H7 (cell line): Measurements from ENCODE around the gene ADARB2. TPM values are rescaled to one million over a fixed set of nuclear protein-coding genes. Genes with fewer than 3 reads are reported as not detected.
"Not testable (repeated sequence)": the region's sequence is repeated elsewhere in the genome, so short reads cannot be mapped to it uniquely, and the experiment has no call there.

Experiments used
- DNase-seq: peaks from one replicate; pipeline ENCODE4 v3.0.0; 2012
- H3K27me3 ChIP-seq: 2 replicates; pipeline ENCODE4 v1.6.0; 2011; ENCODE audit warnings: mild to moderate bottlenecking, low read length; ENCODE audit not compliant: control insufficient read depth, insufficient read depth
- H3K36me3 ChIP-seq: replicated peaks from 2 replicates; pipeline ENCODE4 v1.5.1; 2011; ENCODE audit warnings: low read length; ENCODE audit not compliant: control insufficient read depth, insufficient read depth
- H3K4me3 ChIP-seq: 2 replicates; pipeline ENCODE4 v1.5.1; 2011; ENCODE audit warnings: low read depth, mild to moderate bottlenecking, control low read depth, low read length, moderate library complexity; ENCODE audit not compliant: insufficient read depth
- total RNA-seq: library from RNA; depleted of rRNA; stranded (reverse); fragments of >200 nt; shearing (Covaris generic); gene quantifications from 2 replicates; pipeline ENCODE4 v1.2.3, GENCODE V29; 2014

The ADARB2 gene
- total RNA-seq, 1 experiment from 2014 or later = 1.5 TPM

DNA sequence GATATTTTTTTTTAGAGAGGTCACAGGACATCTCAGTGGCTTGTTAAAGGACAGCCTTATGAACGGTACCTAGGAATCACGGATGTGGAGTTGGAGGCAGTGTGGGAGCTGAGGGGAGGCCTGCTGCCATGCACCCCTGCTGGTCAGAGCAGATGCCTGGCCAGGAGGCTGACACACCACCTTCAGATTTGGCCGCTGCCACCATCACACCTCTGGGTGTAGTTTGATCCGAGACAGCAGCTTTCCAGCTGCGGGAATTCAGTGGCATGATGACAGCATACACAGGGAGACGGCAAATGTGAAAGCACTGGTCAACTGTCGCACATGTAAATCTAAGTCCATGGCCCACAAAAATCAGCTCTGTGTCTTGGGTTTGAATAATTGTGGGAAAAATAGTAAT is 285.4 kb downstream of the ADARB2 start:
- no peak for DNase-seq
- Histone ChIP-seq H3K27me3 (no peaks in the 10 kb centered on the region), H3K4me3 (no peak overlapping the region), H3K36me3 (no peaks in the 10 kb centered on the region)

DNA sequence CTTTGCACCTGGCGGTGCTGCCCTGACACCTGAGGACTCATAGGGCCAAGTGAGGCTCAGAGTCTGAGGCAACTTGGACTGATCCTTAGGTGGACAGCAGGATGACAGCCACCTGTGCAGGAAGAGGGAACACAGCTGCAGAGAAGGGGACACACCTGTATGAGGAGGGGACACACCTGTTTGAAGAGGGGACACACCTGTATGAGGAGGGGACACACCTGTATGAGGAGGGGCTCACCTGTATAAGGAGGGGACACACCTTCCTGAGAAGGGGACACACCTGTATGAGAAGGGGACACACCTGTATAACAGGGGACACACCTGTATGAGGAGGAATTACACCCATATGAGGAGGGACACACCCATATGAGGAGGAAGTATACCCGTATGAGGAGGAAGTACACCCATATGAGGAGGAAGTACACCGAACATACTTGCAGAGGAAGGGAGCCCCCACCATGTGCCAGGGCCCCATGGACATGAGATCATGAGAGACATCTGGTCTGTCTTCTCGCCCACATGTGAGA is 285.9 kb downstream of the ADARB2 start:
- Histone ChIP-seq H3K4me3 (no peak overlapping the region), H3K36me3 (no peaks in the 10 kb centered on the region), H3K27me3 (no peaks in the 10 kb centered on the region)
- no peak for DNase-seq

DNA sequence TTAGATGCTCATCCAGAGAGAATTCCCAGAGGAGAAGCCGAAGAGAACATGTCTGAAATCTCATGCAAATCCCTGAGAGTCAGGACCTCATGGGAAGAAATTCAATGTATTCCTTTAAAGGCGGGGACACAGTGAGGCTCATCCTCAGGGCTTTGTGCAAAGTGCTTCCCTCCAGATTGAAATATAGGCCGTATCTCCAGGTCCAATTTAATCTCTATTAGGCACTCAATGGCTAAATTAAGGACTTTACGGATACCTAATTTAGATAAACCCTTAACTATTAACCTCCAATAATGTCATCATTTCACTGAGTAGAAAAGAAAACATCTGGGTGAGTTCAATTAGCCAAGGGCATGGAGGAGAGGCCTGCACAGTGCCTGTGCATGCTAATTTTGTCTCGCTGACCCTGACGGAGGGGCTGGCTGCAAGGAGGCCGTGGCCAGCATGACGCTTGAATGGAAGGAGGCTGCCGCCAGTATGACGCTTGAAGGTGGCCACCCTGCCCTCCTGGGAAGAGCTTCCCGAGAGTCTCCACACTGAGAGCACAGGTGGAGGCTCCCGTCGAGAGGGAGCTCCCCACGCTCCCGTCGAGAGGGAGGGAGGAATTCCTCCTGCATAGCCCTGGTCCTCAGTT is 287.6 kb downstream of the ADARB2 start:
- no peaks in the 10 kb centered on the region for H3K27me3 ChIP-seq
- no peak overlapping the region for H3K4me3 ChIP-seq
- no peak for DNase-seq
- no peaks in the 10 kb centered on the region for H3K36me3 ChIP-seq

DNA sequence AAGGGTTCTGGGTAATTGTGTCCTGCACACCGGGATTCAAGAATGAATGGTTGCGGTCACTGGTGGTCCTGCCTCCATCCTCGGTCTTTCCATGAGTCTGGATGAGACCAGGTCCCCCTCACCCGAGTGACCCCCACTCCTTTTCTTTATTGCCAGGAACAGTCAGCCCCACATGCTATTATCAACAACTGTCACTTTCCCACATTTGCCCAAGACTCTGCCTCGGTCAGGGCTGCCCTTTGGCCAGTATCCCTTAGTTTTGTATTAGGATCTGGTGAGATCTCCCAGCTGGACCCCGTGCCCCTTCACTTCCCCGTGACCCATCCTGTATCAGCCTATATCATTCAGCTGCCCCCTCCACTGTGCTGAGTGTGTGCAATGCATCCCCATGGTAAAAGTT is 288.3 kb downstream of the ADARB2 start:
- H3K27me3 ChIP-seq = no peaks in the 10 kb centered on the region

DNA sequence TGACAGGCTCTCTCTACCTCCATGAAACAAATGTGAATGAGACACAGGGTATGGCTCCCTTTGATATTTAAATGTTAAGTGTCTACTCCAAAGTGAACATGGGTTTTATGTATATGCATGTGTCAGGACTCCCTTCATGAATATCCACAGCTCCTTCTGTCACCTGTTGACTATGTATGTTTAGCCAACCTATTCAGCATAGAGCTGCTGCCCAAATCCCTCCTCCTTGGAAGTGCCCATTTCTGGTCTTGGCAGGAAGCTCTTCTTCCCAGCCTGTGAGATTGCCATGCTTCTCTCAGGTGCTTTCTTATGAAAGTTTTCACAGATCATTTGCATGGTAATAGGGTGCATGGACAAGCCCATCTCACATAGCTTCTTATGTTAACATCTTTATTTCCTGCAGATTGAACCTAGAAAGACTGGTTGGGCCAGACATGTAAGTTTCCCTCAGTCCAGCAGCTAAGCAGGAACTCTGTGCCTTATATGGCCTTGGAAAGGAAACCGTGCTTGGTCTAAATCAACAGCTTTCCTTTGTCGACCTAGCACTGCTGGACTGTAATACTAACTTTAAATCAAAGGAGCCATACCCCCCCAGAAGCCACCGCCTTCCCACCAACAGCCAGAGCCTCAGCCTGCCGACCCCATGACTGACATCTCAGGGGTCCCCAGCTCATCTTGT is 288.9 kb downstream of the ADARB2 start:
- DNase-seq = no peak
- no peaks in the 10 kb centered on the region for H3K27me3 ChIP-seq
- H3K36me3 ChIP-seq = no peaks in the 10 kb centered on the region
- no peak overlapping the region for H3K4me3 ChIP-seq

More for the DNA sequence above, 288.3 kb downstream of the ADARB2 start:
- no peak overlapping the region for H3K4me3 ChIP-seq
- H3K36me3 ChIP-seq = no peaks in the 10 kb centered on the region
- no peak for DNase-seq

DNA sequence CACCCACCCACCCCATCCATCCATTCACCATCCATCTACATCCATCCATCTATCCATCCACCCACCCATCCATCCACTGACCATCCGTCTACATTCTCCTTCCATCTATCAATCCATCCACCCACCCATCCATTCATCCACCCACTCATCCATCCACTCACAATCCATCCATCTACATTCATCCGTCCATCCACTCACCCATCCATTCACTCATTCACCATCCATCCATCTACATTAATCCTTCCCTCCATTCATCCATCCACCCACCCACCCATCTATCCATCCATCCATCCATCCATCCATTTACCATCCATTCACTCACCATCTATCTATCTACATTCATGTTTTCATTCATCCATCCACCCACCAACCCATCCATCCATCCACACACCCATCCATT is 292.5 kb downstream of the ADARB2 start:
- Histone ChIP-seq H3K27me3 (no peaks in the 10 kb centered on the region), H3K36me3 (no peaks in the 10 kb centered on the region), H3K4me3 (no peak overlapping the region)
- DNase-seq = no peak

DNA sequence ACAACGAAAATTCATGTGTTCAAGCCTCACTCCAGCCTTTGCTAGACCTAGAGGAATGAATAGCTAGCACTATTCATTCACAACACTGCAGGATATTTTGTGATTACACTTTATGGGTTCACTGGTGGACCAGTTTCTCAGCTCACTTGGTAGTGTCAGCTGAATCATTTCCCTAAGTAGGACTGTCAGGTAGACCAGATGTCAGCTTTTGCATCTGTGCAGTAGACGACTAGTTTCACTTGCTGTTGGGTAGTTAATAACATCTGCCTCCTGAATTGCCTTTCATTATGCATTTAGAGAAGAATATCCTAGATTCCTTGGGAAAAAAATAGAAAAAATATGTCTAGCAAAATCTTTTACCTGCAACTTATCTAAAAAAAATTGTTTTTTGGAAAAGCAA is 296.4 kb downstream of the ADARB2 start:
- no peak for DNase-seq
- no peaks in the 10 kb centered on the region for H3K27me3 ChIP-seq
- no peaks in the 10 kb centered on the region for H3K36me3 ChIP-seq
- H3K4me3 ChIP-seq = no peak overlapping the region

DNA sequence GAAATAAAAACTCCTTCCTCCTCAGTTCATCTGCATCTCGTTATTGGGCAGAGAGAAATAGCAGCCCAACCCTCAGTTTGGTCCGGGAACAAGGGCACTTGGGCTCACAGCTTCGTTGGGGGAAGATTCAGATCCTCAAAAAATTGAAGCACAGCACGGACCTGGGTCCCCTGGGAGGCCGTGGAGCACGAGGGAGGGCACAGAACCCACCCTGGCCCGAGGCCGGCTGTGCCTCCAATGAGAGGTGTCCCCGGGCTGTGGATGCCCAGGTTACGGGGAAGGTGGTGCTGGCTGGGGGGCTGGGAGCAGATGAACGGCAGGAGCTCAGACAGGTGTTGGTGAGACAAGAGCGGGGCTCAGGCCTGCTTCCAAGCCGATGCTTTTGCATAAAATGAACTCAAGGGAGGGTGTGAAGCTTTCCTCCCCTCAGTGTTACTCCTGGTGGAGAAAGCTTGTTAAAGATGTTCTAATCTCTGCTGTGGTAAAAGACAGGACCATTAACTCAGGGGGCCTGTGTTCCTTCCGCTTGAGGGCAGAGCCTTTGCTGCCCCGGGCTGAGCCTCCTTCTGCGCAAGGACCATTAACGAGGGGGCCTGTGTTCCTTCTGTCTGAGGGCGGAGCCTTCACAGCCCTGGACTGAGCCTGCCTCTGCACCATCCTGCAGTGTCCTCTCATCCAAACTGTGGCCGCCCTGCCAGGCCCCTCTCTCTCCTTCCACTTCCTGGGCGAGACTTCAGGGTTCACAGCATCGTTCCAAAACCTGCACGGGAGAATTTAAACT is 302.2 kb downstream of the ADARB2 start:
- Histone ChIP-seq H3K4me3 (no peak overlapping the region), H3K36me3 (no peaks in the 10 kb centered on the region), H3K27me3 (no peaks in the 10 kb centered on the region)
- DNase-seq = peak; percentile 52

DNA sequence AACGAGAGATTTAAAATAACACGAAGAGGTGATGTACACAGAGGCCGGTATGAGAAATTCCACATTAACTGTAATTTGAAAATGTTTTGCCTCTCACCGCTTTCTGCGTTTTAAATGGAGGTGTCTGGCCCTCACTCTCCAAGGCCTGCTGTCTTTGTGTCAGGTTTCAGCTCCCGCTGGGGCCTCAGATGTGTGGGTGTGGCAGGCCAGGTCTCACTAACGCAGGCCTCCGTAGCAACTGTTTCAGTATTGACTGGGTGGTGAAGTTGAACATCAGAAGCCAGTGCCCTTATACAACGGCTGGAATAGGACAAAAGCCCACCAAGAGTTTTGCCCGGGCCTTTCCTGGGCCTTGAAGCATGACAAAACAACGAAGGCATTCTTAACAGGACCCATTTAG is 303.1 kb downstream of the ADARB2 start:
- peak; percentile 66 for DNase-seq
- H3K27me3 ChIP-seq = no peaks in the 10 kb centered on the region
- no peak overlapping the region for H3K4me3 ChIP-seq
- H3K36me3 ChIP-seq = no peaks in the 10 kb centered on the region

DNA sequence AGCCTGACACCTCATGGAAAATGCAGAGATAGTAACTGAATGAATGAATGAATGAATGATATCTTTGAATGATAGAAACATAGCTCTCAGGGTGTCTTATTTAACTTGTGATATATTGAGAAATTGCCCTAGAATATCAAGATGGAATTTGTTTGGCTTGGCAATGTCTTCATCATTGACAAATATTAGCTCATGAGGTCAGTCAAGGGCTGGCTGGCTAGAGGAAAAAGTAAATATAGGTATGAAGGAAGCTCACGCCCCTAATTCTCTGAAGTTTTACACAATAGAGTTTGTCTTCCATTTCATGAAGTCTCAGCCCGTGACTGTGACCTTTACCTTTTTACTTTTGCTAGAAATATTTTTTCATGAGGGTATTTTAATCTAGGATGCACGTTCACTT is 305.2 kb downstream of the ADARB2 start:
- Histone ChIP-seq H3K27me3 (no peaks in the 10 kb centered on the region), H3K36me3 (no peaks in the 10 kb centered on the region), H3K4me3 (no peak overlapping the region)
- DNase-seq = no peak

DNA sequence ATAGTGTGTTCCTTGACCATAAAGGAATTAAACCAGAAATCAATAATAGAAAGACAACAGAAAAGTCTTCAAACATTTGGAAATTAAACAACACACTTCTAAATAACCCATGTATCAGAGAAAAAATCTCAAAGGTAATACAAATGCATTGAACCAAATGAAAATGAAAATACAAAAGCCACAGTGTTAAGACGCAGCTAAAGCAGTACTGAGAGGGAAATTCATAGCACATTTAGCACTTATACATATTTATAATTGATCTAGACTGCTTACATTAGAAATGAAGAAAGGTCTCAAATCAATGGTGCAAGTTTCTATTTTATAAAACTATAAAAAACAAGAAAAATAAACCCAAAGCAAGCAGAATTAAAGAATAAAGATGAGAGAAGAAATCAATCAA is 306.1 kb downstream of the ADARB2 start:
- H3K27me3 ChIP-seq = no peaks in the 10 kb centered on the region
- no peak overlapping the region for H3K4me3 ChIP-seq
- no peak for DNase-seq
- H3K36me3 ChIP-seq = no peaks in the 10 kb centered on the region

DNA sequence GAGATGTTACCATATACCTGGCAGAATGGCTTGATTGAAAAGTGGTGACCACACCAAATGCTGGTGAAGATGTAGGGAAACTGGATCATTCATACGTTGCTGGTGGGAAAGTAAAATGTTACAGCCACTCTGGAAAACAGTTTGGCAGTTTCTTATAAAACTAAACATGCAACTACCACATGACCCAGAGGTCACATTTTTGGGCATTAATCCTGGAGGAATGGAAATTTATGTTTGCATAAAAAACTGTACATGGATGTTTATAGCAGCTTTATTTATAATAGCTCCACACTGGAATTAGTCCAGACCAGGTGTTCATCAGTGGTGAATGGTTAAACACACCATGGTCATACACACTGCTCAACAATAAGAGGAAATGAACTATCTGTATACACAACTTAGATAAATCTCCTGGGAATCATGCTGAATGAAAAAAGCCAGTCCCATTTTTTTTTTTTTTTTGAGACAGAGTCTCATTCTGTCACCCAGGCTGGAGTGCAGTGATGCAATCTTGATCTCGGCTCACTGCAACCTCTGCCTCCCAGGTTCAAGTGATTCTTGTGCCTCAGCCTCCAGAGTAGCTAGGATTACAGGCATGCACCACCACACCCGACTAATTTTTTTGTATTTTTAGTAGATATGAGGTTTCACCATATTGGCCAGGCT is 309.7 kb downstream of the ADARB2 start:
- DNase-seq, H3K4me3 ChIP-seq, H3K27me3 ChIP-seq, H3K36me3 ChIP-seq: not testable (repeated sequence)

DNA sequence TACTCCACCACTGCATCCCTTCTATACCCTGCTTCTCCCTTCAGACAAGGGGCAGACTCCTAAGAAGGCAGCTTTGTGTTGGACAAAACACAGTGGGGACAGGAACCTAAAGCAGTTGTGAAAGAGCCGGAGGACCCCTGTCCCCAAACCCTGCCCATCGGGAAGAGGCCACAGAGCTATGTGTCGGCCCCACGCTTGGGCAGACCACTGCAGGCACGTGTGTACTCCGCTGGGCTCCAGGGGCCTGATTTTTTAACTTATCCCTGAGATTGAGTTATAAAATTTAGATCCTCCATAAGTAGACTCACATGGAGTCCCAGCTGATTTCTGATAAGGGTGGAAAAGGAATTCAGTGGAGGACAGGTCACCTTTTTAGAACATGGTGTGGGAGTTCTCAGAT is 310.5 kb downstream of the ADARB2 start:
- H3K36me3 ChIP-seq = no peaks in the 10 kb centered on the region
- H3K4me3 ChIP-seq = no peak overlapping the region
- no peak for DNase-seq
- H3K27me3 ChIP-seq = no peaks in the 10 kb centered on the region; the same call in 1 of the 2 replicates

DNA sequence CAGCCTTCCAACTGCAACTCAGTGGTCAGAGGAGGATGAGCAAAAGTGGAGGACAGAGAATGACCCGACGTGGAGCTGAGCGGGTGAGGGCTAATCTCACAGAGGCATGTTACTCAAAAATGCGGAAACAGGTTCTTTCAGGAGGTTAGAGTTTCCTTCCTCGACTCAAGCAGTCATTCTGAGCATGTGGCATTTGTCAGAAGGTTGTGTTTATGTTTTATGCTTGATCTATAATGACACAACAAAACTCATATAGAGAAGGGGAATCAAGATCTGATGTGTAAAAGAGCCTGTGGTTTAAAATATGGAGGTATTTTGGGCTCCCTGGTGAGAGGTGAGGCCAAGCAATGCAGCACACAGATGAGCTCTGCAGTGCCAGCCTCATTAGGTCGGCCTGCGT is 311.4 kb downstream of the ADARB2 start:
- no peaks in the 10 kb centered on the region; the same call in 1 of the 2 replicates for H3K27me3 ChIP-seq
- no peak for DNase-seq
- H3K4me3 ChIP-seq = no peak overlapping the region
- no peaks in the 10 kb centered on the region for H3K36me3 ChIP-seq
